Panc1 (cell line): ENCODE results near the gene ATP7B. TPM values are rescaled to one million over a fixed set of nuclear protein-coding genes. Genes with fewer than 3 reads are reported as not detected.

ENCODE experiments used
- ATAC-seq: fragments of 200-7000 bp; cut with Tn5 transposase; 2 replicates; pipeline ENCODE4 v1.9.1; 2020; ENCODE audit warnings: mild to moderate bottlenecking, moderate library complexity
- BruUV-seq: library from RNA; stranded (reverse); fragments of 400-500 nt; replicated peaks from 2 replicates; lab custom pipeline; 2021; lab: Mats Ljungman, UMichigan
- CTCF ChIA-PET: fragments of 300-600 bp; sonication (Branson Sonifier 250); formaldehyde crosslinking; loops from one replicate; lab custom pipeline; 2022; ENCODE audit warnings: antibody characterized with exemption; lab: Charles Lee
- POLR2A ChIA-PET: fragments of 300-600 bp; sonication (Branson Sonifier 250); formaldehyde crosslinking; loops from one replicate; lab custom pipeline; 2022; ENCODE audit warnings: antibody characterized with exemption; lab: Charles Lee
- DNase-seq: peaks from one replicate; pipeline ENCODE4 v3.0.0-alpha.2; 2010; ENCODE audit warnings: low read depth, low spot score
- H3K27ac ChIP-seq: 2 replicates; pipeline ENCODE4 v1.5.1; 2011; ENCODE audit warnings: mild to moderate bottlenecking, low read length, inconsistent platforms
- H3K27me3 ChIP-seq: fragments of 200-500 bp; sonication (Bioruptor generic); 2 replicates; pipeline ENCODE4 v1.6.0; 2014; ENCODE audit warnings: low read length, inconsistent platforms; ENCODE audit not compliant: control insufficient read depth, insufficient read depth
- H3K36me3 ChIP-seq: fragments of 200-500 bp; sonication (Bioruptor generic); 2 replicates; pipeline ENCODE4 v1.5.1; 2014; ENCODE audit warnings: inconsistent platforms, mild to moderate bottlenecking, low read length, moderate library complexity; ENCODE audit not compliant: control insufficient read depth, insufficient read depth
- H3K4me1 ChIP-seq: 2 replicates; pipeline ENCODE4 v1.5.1; 2011; ENCODE audit warnings: inconsistent platforms, mild to moderate bottlenecking, low read length, moderate library complexity; ENCODE audit not compliant: control insufficient read depth, insufficient read depth
- H3K4me3 ChIP-seq, 2 experiments: 2 replicates each; pipeline ENCODE4 v1.5.1; 2011 to 2012; ENCODE audit warnings: low read depth in 2 of 2, low read length in 2 of 2, mild to moderate bottlenecking in 2 of 2, inconsistent platforms in 1 of 2, moderate library complexity in 1 of 2
- H3K9me3 ChIP-seq: fragments of 200-500 bp; sonication (Bioruptor generic); 2 replicates; pipeline ENCODE4 v1.5.1; 2014; ENCODE audit warnings: low read depth, mild to moderate bottlenecking, inconsistent platforms, low read length, moderate library complexity; ENCODE audit not compliant: control insufficient read depth, insufficient read depth
- POLR2AphosphoS5 ChIP-seq: IDR thresholded peaks from 2 replicates; pipeline ENCODE4 v1.6.1; 2012; ENCODE audit warnings: mild to moderate bottlenecking, low read depth, low read length, moderate library complexity
- SIN3A ChIP-seq: IDR thresholded peaks from 2 replicates; pipeline ENCODE4 v1.6.1; 2012; ENCODE audit warnings: low read depth, mild to moderate bottlenecking, low read length, moderate library complexity, borderline replicate concordance; ENCODE audit not compliant: insufficient read depth
- TCF7L2 ChIP-seq: IDR thresholded peaks from 2 replicates; pipeline ENCODE4 v1.6.1; 2011; ENCODE audit warnings: mild to moderate bottlenecking, low read depth, low read length, inconsistent platforms
- in situ Hi-C: cut with HindIII; loops from 2 replicates; pipeline ENCODE4 v1.10.0; 2016; ENCODE audit warnings: low sequenced_read_pairs, low pct_unique_long_range_greater_than_20kb
- intact Hi-C: fragments of 100-400 bp; cut with micrococcal nuclease; formaldehyde crosslinking; loops from one replicate; pipeline ENCODE4 v1.10.0; 2022; ENCODE audit not compliant: unreplicated experiment
- total RNA-seq: library from RNA; stranded (reverse); gene quantifications from one replicate; pipeline ENCODE4 v1.2.1, GENCODE V29; 2021; ENCODE audit not compliant: unreplicated experiment
- TF ChIP-seq, protein P1 (sequence below): fragments of 450-650 bp; IDR thresholded peaks from 2 replicates; pipeline ENCODE4 v1.5.1; 2017; ENCODE audit warnings: mild to moderate bottlenecking
- TF ChIP-seq, protein P2 (sequence below), 2 experiments: IDR thresholded peaks; 2 replicates each; pipeline ENCODE4 v1.6.1; 2011 to 2012; ENCODE audit warnings: low read depth in 2 of 2, control low read depth in 1 of 2, low read length in 1 of 2, mild to moderate bottlenecking in 1 of 2, moderate library complexity in 1 of 2; ENCODE audit not compliant: insufficient read depth in 1 of 2

ATP7B gene
- total RNA-seq, 1 experiment from 2014 or later, result 19.6 TPM

DNA sequence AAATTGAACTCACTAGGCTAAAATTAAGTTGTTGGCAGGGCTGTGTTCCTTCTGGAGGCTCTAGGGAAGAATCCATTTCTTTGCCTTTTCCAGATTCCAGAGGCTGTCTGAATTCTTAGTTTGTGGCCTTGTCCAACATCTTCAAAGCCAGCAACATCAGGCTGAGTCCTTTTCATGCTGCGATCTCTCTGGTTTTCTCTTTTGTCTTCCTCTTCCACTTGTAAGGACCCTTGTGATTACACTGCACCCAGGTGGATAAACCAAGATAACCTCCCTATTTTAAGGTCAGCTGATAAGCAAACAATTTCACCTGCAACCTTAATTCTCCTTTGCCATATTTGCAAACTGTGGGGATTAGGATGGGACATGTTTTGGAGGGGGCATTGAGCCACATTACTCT, 24.8 kb upstream of the ATP7B start:
- Histone ChIP-seq H3K9me3 (no peaks in the 10 kb centered on the region), H3K4me1 (no peaks in the 10 kb centered on the region), H3K27me3 (no peaks in the 10 kb centered on the region), H3K4me3 (no peak overlapping the region), H3K27ac (no peak overlapping the region), H3K36me3 (no peaks in the 10 kb centered on the region)
- ATAC-seq (no peak), DNase-seq (no peak)
- no peak for TF ChIP-seq SIN3A
- no peak for TF ChIP-seq POLR2AphosphoS5
- TF ChIP-seq, protein P1, sequence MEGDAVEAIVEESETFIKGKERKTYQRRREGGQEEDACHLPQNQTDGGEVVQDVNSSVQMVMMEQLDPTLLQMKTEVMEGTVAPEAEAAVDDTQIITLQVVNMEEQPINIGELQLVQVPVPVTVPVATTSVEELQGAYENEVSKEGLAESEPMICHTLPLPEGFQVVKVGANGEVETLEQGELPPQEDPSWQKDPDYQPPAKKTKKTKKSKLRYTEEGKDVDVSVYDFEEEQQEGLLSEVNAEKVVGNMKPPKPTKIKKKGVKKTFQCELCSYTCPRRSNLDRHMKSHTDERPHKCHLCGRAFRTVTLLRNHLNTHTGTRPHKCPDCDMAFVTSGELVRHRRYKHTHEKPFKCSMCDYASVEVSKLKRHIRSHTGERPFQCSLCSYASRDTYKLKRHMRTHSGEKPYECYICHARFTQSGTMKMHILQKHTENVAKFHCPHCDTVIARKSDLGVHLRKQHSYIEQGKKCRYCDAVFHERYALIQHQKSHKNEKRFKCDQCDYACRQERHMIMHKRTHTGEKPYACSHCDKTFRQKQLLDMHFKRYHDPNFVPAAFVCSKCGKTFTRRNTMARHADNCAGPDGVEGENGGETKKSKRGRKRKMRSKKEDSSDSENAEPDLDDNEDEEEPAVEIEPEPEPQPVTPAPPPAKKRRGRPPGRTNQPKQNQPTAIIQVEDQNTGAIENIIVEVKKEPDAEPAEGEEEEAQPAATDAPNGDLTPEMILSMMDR, result no peak
- no peak for TF ChIP-seq TCF7L2
- TF ChIP-seq, protein P2, sequence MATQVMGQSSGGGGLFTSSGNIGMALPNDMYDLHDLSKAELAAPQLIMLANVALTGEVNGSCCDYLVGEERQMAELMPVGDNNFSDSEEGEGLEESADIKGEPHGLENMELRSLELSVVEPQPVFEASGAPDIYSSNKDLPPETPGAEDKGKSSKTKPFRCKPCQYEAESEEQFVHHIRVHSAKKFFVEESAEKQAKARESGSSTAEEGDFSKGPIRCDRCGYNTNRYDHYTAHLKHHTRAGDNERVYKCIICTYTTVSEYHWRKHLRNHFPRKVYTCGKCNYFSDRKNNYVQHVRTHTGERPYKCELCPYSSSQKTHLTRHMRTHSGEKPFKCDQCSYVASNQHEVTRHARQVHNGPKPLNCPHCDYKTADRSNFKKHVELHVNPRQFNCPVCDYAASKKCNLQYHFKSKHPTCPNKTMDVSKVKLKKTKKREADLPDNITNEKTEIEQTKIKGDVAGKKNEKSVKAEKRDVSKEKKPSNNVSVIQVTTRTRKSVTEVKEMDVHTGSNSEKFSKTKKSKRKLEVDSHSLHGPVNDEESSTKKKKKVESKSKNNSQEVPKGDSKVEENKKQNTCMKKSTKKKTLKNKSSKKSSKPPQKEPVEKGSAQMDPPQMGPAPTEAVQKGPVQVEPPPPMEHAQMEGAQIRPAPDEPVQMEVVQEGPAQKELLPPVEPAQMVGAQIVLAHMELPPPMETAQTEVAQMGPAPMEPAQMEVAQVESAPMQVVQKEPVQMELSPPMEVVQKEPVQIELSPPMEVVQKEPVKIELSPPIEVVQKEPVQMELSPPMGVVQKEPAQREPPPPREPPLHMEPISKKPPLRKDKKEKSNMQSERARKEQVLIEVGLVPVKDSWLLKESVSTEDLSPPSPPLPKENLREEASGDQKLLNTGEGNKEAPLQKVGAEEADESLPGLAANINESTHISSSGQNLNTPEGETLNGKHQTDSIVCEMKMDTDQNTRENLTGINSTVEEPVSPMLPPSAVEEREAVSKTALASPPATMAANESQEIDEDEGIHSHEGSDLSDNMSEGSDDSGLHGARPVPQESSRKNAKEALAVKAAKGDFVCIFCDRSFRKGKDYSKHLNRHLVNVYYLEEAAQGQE (IDR thresholded peaks at IDR 0.05; ENCODE audit: insufficient read depth in 1 of 2, low read depth in 2 of 2, low read length in 1 of 2), result no peak
- ChIA-PET POLR2A (no interaction called here), CTCF (no interaction called here)
- BruUV-seq, result no TSS peak
- intact Hi-C loops (no loop called here), in situ Hi-C loops (no loop called here)

DNA sequence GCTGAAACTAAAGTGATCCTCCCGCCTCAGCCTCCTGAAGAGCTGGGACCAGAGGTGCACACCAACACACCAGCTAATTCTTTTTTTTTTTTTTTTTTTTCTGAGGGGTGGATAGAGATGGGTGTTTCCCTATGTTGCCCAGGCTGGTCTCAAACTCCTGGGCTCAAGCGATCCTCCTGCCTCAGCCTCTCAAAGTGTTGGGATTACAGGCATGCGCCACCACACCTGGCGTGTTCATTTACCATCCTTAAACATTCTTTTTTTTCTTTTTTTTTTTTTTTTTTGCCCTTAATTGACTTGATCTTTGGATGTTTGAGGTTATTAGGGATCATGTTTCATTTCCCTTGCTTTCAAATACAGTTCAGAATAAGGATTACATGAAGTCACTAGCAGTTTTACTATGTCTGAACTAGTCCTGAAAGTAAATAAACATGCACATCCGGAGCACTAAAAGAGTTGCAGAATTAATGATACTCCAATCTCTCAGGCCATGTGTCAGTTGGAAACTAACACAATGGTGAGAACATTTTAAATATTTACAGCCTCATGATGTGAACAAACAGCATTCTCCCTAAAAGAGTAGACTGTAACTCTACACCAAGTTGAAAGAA, 23.5 kb upstream of the ATP7B start:
- ChIA-PET CTCF (interaction anchor here (0.8 kb wide), 1 partner anchor 1799 kb away, joined by 4 read pairs; no protein-coding TSS in a partner anchor), POLR2A (interaction anchor here (0.6 kb wide), 2 partner anchors 79 to 121 kb away, joined by 3 to 5 read pairs; no protein-coding TSS in a partner anchor)
- intact Hi-C loops, result no loop called here
- TF ChIP-seq SIN3A (no peak), POLR2AphosphoS5 (no peak), TCF7L2 (no peak)
- TF ChIP-seq, protein P2 (IDR thresholded peaks at IDR 0.05; ENCODE audit: insufficient read depth in 1 of 2, low read depth in 2 of 2, low read length in 1 of 2), result no peak
- TF ChIP-seq, protein P1, result no peak
- no peak overlapping the region for H3K27ac ChIP-seq
- ATAC-seq (no peak), DNase-seq (no peak)
- no peaks in the 10 kb centered on the region for H3K4me1 ChIP-seq
- no peak overlapping the region for H3K4me3 ChIP-seq
- no TSS peak for BruUV-seq
- no peaks in the 10 kb centered on the region for H3K36me3 ChIP-seq
- H3K9me3 ChIP-seq, result no peaks in the 10 kb centered on the region
- in situ Hi-C loops, result no loop called here
- no peaks in the 10 kb centered on the region for H3K27me3 ChIP-seq
